Measurements from ENCODE around the gene BCL7A.

DNA sequence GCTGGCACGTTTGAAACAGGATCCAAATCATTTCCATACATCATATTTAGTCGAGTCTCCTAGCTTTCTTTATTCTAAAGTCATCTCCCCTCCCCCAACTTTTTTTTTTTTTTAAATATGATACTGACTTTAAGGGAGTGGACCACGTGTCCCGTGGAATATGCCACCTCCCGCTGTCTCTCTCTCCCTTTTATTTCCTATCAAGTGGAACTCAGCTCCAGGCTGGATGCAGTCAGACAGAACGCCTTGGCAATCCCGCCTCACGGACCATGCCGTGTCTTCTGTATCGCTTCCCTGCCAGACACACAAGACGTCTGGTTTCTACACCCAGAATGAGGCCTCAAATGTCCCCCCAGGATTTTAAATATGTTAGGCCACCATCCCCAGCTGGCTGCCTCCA is 21.2 kb downstream of the BCL7A start:
- no peak for TF ChIP-seq CTCF (IDR thresholded peaks at IDR 0.05)
- no peak for TF ChIP-seq POLR2A (IDR thresholded peaks at IDR 0.05)

Measured in heart left ventricle (tissue), 13 donors.